ENCODE data around the gene CPLANE1. TPM values are rescaled to one million over a fixed set of nuclear protein-coding genes. Genes with fewer than 3 reads are reported as not detected.

The CPLANE1 gene
- total and polyA plus RNA-seq, 2 donors (not counting 1 experiment from before 2014, with no cell fraction given): 15.3 to 20.0 TPM

DNA sequence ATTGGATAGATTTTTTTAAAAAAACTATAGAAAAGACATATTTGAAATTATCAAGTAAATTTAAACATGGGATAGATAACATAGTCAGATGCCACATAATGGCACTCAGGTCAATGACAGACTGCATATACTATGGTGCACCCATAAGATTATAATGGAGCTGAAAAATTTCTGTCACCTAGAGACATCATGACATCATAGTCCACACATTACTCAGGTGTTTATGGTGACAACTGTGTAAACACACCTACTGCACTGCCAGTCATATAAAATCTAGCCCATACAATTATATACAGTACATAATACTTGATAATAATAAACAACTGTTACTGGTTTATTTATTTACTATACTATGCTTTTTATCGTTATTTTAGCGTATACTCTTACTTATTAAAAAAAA lies 58.6 kb downstream of the CPLANE1 start:
- H3K27me3 ChIP-seq (ENCODE audit: control insufficient read depth, insufficient read depth, low read length): no peaks in the 10 kb centered on the region
- H3K4me1 ChIP-seq (ENCODE audit: control insufficient read depth, extremely low read depth, insufficient read depth, low read length): no peaks in the 10 kb centered on the region
- H3K27ac ChIP-seq (ENCODE audit: insufficient read depth, low read length): no peak overlapping the region
- H3K36me3 ChIP-seq (ENCODE audit: control insufficient read depth, insufficient read depth, low read length): peaks cover 2% of the 10 kb centered on the region
- TF ChIP-seq, protein P1, sequence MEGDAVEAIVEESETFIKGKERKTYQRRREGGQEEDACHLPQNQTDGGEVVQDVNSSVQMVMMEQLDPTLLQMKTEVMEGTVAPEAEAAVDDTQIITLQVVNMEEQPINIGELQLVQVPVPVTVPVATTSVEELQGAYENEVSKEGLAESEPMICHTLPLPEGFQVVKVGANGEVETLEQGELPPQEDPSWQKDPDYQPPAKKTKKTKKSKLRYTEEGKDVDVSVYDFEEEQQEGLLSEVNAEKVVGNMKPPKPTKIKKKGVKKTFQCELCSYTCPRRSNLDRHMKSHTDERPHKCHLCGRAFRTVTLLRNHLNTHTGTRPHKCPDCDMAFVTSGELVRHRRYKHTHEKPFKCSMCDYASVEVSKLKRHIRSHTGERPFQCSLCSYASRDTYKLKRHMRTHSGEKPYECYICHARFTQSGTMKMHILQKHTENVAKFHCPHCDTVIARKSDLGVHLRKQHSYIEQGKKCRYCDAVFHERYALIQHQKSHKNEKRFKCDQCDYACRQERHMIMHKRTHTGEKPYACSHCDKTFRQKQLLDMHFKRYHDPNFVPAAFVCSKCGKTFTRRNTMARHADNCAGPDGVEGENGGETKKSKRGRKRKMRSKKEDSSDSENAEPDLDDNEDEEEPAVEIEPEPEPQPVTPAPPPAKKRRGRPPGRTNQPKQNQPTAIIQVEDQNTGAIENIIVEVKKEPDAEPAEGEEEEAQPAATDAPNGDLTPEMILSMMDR (conservative IDR thresholded peaks at IDR 0.05 in 1 of 2, IDR thresholded peaks at IDR 0.05 in 1 of 2; ENCODE audit: low read depth in 1 of 2, low read length in 2 of 2): no peak
- no peak for TF ChIP-seq EZH2 (IDR thresholded peaks at IDR 0.05; ENCODE audit: low read length, missing control alignments)
- no peaks in the 10 kb centered on the region for H4K20me1 ChIP-seq (ENCODE audit: control insufficient read depth, extremely low read depth, insufficient read depth, low read length)
- no peaks in the 10 kb centered on the region for H3K9me3 ChIP-seq (ENCODE audit: control insufficient read depth, insufficient read depth, low read depth, low read length)
- DNase-seq (ENCODE audit: low read depth in 2 of 2): no peak
- no peak overlapping the region for H2AFZ ChIP-seq (ENCODE audit: low read length)
- H3K4me3 ChIP-seq (replicated peaks in 1 of 4; ENCODE audit: control extremely low read depth in 1 of 4, insufficient read depth in 1 of 4, low read depth in 3 of 4, low read length in 4 of 4): no peak overlapping the region
- H3K4me2 ChIP-seq (ENCODE audit: extremely low read depth, insufficient read depth, low read length): no peak overlapping the region
- H3K9ac ChIP-seq (ENCODE audit: insufficient read depth, low read length): no peak overlapping the region
- H3K79me2 ChIP-seq (ENCODE audit: control insufficient read depth, insufficient read depth, low read length): no peaks in the 10 kb centered on the region

DNA sequence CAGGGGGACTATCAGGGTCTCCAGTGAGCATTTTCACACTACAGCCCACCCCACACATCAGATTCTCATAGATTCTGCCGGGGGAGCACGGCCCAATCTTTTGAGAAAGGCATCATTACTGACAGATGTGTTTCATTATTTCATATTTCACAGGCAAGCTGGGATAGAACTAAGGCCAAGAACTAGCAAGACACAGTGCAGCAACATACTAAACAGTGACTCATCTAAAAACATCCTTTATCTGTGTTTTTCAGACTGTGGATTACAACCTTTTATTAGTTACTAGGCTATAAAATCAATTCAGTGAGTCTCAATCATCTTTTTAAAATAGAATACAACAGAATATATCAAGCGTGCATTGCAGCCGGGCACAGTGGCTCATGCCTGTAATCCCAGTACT lies 59.8 kb downstream of the CPLANE1 start:
- no peak overlapping the region for H2AFZ ChIP-seq (ENCODE audit: low read length)
- H3K36me3 ChIP-seq (ENCODE audit: control insufficient read depth, insufficient read depth, low read length): peaks cover 4% of the 10 kb centered on the region
- H3K4me1 ChIP-seq (ENCODE audit: control insufficient read depth, extremely low read depth, insufficient read depth, low read length): no peaks in the 10 kb centered on the region
- H3K4me2 ChIP-seq (ENCODE audit: extremely low read depth, insufficient read depth, low read length): no peak overlapping the region
- DNase-seq (ENCODE audit: low read depth in 2 of 2): no peak
- H4K20me1 ChIP-seq (ENCODE audit: control insufficient read depth, extremely low read depth, insufficient read depth, low read length): no peaks in the 10 kb centered on the region
- no peaks in the 10 kb centered on the region for H3K79me2 ChIP-seq (ENCODE audit: control insufficient read depth, insufficient read depth, low read length)
- H3K27me3 ChIP-seq (ENCODE audit: control insufficient read depth, insufficient read depth, low read length): no peaks in the 10 kb centered on the region
- H3K9ac ChIP-seq (ENCODE audit: insufficient read depth, low read length): no peak overlapping the region
- TF ChIP-seq, protein P1 (conservative IDR thresholded peaks at IDR 0.05 in 1 of 2, IDR thresholded peaks at IDR 0.05 in 1 of 2; ENCODE audit: low read depth in 1 of 2, low read length in 2 of 2): no peak
- TF ChIP-seq EZH2 (IDR thresholded peaks at IDR 0.05; ENCODE audit: low read length, missing control alignments): no peak
- H3K9me3 ChIP-seq (ENCODE audit: control insufficient read depth, insufficient read depth, low read depth, low read length): no peaks in the 10 kb centered on the region
- no peak overlapping the region for H3K27ac ChIP-seq (ENCODE audit: insufficient read depth, low read length)
- no peak overlapping the region for H3K4me3 ChIP-seq (replicated peaks in 1 of 4; ENCODE audit: control extremely low read depth in 1 of 4, insufficient read depth in 1 of 4, low read depth in 3 of 4, low read length in 4 of 4)

DNA sequence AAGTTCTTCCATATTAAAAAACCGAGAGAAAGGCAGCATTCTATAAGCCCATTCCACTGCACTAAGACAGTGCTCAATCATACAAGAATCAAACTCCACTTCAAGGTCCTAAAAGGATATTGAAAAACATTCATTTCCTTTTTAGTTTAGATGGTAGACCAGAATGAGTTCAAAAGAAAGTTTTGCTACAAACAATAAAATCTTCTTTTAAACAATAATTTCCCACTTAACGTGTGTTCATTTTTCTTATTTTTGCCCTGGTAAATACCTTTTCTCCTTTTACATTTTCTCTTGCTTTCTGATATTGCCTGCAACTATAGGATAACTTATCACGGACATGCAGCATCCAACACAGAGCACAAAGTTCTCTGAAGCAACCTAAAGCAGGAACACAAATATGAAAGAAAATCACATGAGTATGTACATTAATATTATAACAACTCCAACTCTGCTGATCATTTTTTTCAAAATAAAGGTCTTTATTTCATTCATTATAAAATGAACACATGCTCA lies 61.7 kb downstream of the CPLANE1 start:
- H3K9ac ChIP-seq (ENCODE audit: insufficient read depth, low read length): no peak overlapping the region
- H3K9me3 ChIP-seq (ENCODE audit: control insufficient read depth, insufficient read depth, low read depth, low read length): no peaks in the 10 kb centered on the region
- DNase-seq (ENCODE audit: low read depth in 2 of 2): no peak
- no peaks in the 10 kb centered on the region for H3K4me1 ChIP-seq (ENCODE audit: control insufficient read depth, extremely low read depth, insufficient read depth, low read length)
- H2AFZ ChIP-seq (ENCODE audit: low read length): no peak overlapping the region
- H3K36me3 ChIP-seq (ENCODE audit: control insufficient read depth, insufficient read depth, low read length): peaks cover 4% of the 10 kb centered on the region
- no peaks in the 10 kb centered on the region for H3K79me2 ChIP-seq (ENCODE audit: control insufficient read depth, insufficient read depth, low read length)
- H4K20me1 ChIP-seq (ENCODE audit: control insufficient read depth, extremely low read depth, insufficient read depth, low read length): no peaks in the 10 kb centered on the region
- H3K4me2 ChIP-seq (ENCODE audit: extremely low read depth, insufficient read depth, low read length): no peak overlapping the region
- H3K27ac ChIP-seq (ENCODE audit: insufficient read depth, low read length): no peak overlapping the region
- H3K27me3 ChIP-seq (ENCODE audit: control insufficient read depth, insufficient read depth, low read length): no peaks in the 10 kb centered on the region
- H3K4me3 ChIP-seq (replicated peaks in 1 of 4; ENCODE audit: control extremely low read depth in 1 of 4, insufficient read depth in 1 of 4, low read depth in 3 of 4, low read length in 4 of 4): no peak overlapping the region
- TF ChIP-seq, protein P1 (conservative IDR thresholded peaks at IDR 0.05 in 1 of 2, IDR thresholded peaks at IDR 0.05 in 1 of 2; ENCODE audit: low read depth in 1 of 2, low read length in 2 of 2): no peak
- TF ChIP-seq EZH2 (IDR thresholded peaks at IDR 0.05; ENCODE audit: low read length, missing control alignments): no peak

Data from fibroblast of lung (primary cell).